Activated naive CD4-positive, alpha-beta T cell treated with anti-CD3 and anti-CD28 coated beads, Interleukin-2, amount 50 U/mL, for 24 hours (primary cell): ENCODE measurements around the gene FERMT3.
"Not testable (repeated sequence)": the region's sequence is repeated elsewhere in the genome, so short reads cannot be mapped to it uniquely, and the experiment has no call there.

Source experiments
- H3K27ac Mint-ChIP-seq: one replicate; pipeline ENCODE4 v1.8.0; 2021; ENCODE audit warnings: mild to moderate bottlenecking, mixed read lengths
- H3K27me3 Mint-ChIP-seq: one replicate; pipeline ENCODE4 v1.8.0; 2021; ENCODE audit warnings: mixed read lengths
- H3K36me3 Mint-ChIP-seq: one replicate; pipeline ENCODE4 v1.8.0; 2021; ENCODE audit warnings: mixed read lengths
- H3K4me1 Mint-ChIP-seq: one replicate; pipeline ENCODE4 v1.8.0; 2021; ENCODE audit warnings: mixed read lengths
- H3K4me3 Mint-ChIP-seq: one replicate; pipeline ENCODE4 v1.8.0; 2021; ENCODE audit warnings: mild to moderate bottlenecking, mixed read lengths
- H3K9me3 Mint-ChIP-seq: one replicate; pipeline ENCODE4 v1.8.0; 2021; ENCODE audit warnings: mixed read lengths

The FERMT3 gene

GRCh38 chr11:64206457-64207255 lies at the start of gene FERMT3:
Gene FERMT3 (plus strand): TSS chr11:64206721. CDS start chr11:64207365, 644 bp downstream.
- peak within 1 kb of the TSS; percentile 93 for H3K4me3 Mint-ChIP-seq
- peaks cover 35% of the 10 kb centered on the region for H3K4me1 Mint-ChIP-seq
- H3K27ac Mint-ChIP-seq = peak within 1 kb of the TSS; percentile 94
- no peaks in the 10 kb centered on the region for H3K9me3 Mint-ChIP-seq
- H3K27me3 Mint-ChIP-seq = no peaks in the 10 kb centered on the region
- H3K36me3 Mint-ChIP-seq = peaks cover 19% of the 10 kb centered on the region

GRCh38 chr11:64157631-64158394 lies 48.7 kb upstream of the FERMT3 start:
- Mint-ChIP-seq H3K36me3 (no peaks in the 10 kb centered on the region), H3K27me3 (no peaks in the 10 kb centered on the region), H3K9me3 (no peaks in the 10 kb centered on the region), H3K27ac (no peak overlapping the region), H3K4me1 (no peaks in the 10 kb centered on the region), H3K4me3 (no peak overlapping the region)

- Mint-ChIP-seq H3K4me3 (no peak overlapping the region), H3K4me1 (peaks cover 6% of the 10 kb centered on the region), H3K27ac (no peak overlapping the region), H3K27me3 (no peaks in the 10 kb centered on the region), H3K36me3 (no peaks in the 10 kb centered on the region), H3K9me3 (no peaks in the 10 kb centered on the region)
Observed at GRCh38 chr11:64161037-64161436, 45.5 kb upstream of the FERMT3 start.

GRCh38 chr11:64162769-64163168 lies 43.8 kb upstream of the FERMT3 start:
- H3K4me1 Mint-ChIP-seq = peaks cover 16% of the 10 kb centered on the region
- H3K27ac Mint-ChIP-seq, H3K4me3 Mint-ChIP-seq, H3K27me3 Mint-ChIP-seq, H3K36me3 Mint-ChIP-seq, H3K9me3 Mint-ChIP-seq: not testable (repeated sequence)

GRCh38 chr11:64163951-64164350 lies 42.6 kb upstream of the FERMT3 start:
- Mint-ChIP-seq H3K27ac (no peak overlapping the region), H3K27me3 (no peaks in the 10 kb centered on the region), H3K36me3 (peaks cover 2% of the 10 kb centered on the region), H3K9me3 (no peaks in the 10 kb centered on the region), H3K4me1 (peaks cover 21% of the 10 kb centered on the region), H3K4me3 (peak overlapping the region; percentile 47)

- H3K27me3 Mint-ChIP-seq = no peaks in the 10 kb centered on the region
- no peaks in the 10 kb centered on the region for H3K9me3 Mint-ChIP-seq
- peaks cover 21% of the 10 kb centered on the region for H3K4me1 Mint-ChIP-seq
- H3K36me3 Mint-ChIP-seq = peaks cover 2% of the 10 kb centered on the region
- H3K27ac Mint-ChIP-seq = peak overlapping the region; percentile 35
- peak overlapping the region; percentile 82 for H3K4me3 Mint-ChIP-seq
Observed at GRCh38 chr11:64164392-64165312, 41.9 kb upstream of the FERMT3 start.

- H3K36me3 Mint-ChIP-seq = peaks cover 4% of the 10 kb centered on the region
- H3K4me1 Mint-ChIP-seq = peaks cover 21% of the 10 kb centered on the region
- no peaks in the 10 kb centered on the region for H3K27me3 Mint-ChIP-seq
- H3K4me3 Mint-ChIP-seq = peak overlapping the region; percentile 82
- no peaks in the 10 kb centered on the region for H3K9me3 Mint-ChIP-seq
- H3K27ac Mint-ChIP-seq = no peak overlapping the region
Observed at GRCh38 chr11:64165481-64165841, 41.1 kb upstream of the FERMT3 start.

- Mint-ChIP-seq H3K9me3 (no peaks in the 10 kb centered on the region), H3K27me3 (no peaks in the 10 kb centered on the region), H3K27ac (peak within 1 kb of the TSS; percentile 95), H3K36me3 (peaks cover 4% of the 10 kb centered on the region), H3K4me1 (peaks cover 21% of the 10 kb centered on the region), H3K4me3 (peak within 1 kb of the TSS; percentile 97)
Observed at GRCh38 chr11:64165842-64166635, 40.5 kb upstream of the FERMT3 start, which contains the start of gene MACROD1. Gene MACROD1 (minus strand): TSS chr11:64166113. CDS start chr11:64165994, 119 bp downstream.

- Mint-ChIP-seq H3K36me3 (peaks cover 6% of the 10 kb centered on the region), H3K27me3 (no peaks in the 10 kb centered on the region), H3K9me3 (no peaks in the 10 kb centered on the region), H3K4me3 (no peak overlapping the region), H3K4me1 (peaks cover 15% of the 10 kb centered on the region), H3K27ac (no peak overlapping the region)
Observed at GRCh38 chr11:64170419-64170818, 36.1 kb upstream of the FERMT3 start.

GRCh38 chr11:64173616-64174355 lies 32.7 kb upstream of the FERMT3 start:
- H3K36me3 Mint-ChIP-seq = peaks cover 4% of the 10 kb centered on the region
- H3K27me3 Mint-ChIP-seq = no peaks in the 10 kb centered on the region
- peaks cover 19% of the 10 kb centered on the region for H3K4me1 Mint-ChIP-seq
- no peak overlapping the region for H3K27ac Mint-ChIP-seq
- H3K4me3 Mint-ChIP-seq = no peak overlapping the region
- no peaks in the 10 kb centered on the region for H3K9me3 Mint-ChIP-seq

GRCh38 chr11:64176751-64177150 lies 29.8 kb upstream of the FERMT3 start:
- Mint-ChIP-seq H3K4me1 (peaks cover 24% of the 10 kb centered on the region), H3K36me3 (peaks cover 2% of the 10 kb centered on the region), H3K27ac (no peak overlapping the region), H3K4me3 (no peak overlapping the region), H3K27me3 (no peaks in the 10 kb centered on the region), H3K9me3 (no peaks in the 10 kb centered on the region)

GRCh38 chr11:64178203-64178602 lies 28.3 kb upstream of the FERMT3 start:
- Mint-ChIP-seq H3K27me3 (no peaks in the 10 kb centered on the region), H3K9me3 (no peaks in the 10 kb centered on the region), H3K27ac (no peak overlapping the region), H3K36me3 (peaks cover 2% of the 10 kb centered on the region), H3K4me1 (peaks cover 33% of the 10 kb centered on the region), H3K4me3 (no peak overlapping the region)

GRCh38 chr11:64178951-64179639 lies 27.4 kb upstream of the FERMT3 start:
- Mint-ChIP-seq H3K36me3 (peaks cover 2% of the 10 kb centered on the region), H3K27ac (no peak overlapping the region), H3K9me3 (no peaks in the 10 kb centered on the region), H3K4me1 (peaks cover 41% of the 10 kb centered on the region), H3K4me3 (no peak overlapping the region), H3K27me3 (no peaks in the 10 kb centered on the region)

- H3K9me3 Mint-ChIP-seq = no peaks in the 10 kb centered on the region
- no peaks in the 10 kb centered on the region for H3K36me3 Mint-ChIP-seq
- peaks cover 48% of the 10 kb centered on the region for H3K4me1 Mint-ChIP-seq
- H3K4me3 Mint-ChIP-seq = no peak overlapping the region
- H3K27ac Mint-ChIP-seq = no peak overlapping the region
- H3K27me3 Mint-ChIP-seq = no peaks in the 10 kb centered on the region
Observed at GRCh38 chr11:64180891-64181290, 25.6 kb upstream of the FERMT3 start.
